Neutrophil (primary cell): ENCODE results near the gene ALG12.
A peak's percentile ranks its signal among the peaks of the same experiment; 100 is the strongest.

ENCODE experiments used
- H3K27ac ChIP-seq: fragments of 200-600 bp; sonication (generic); 2 replicates; pipeline ENCODE4 v1.5.1; 2016; ENCODE audit warnings: mild to moderate bottlenecking, moderate library complexity
- H3K27me3 ChIP-seq: fragments of 200-600 bp; sonication (generic); 2 replicates; pipeline ENCODE4 v1.6.0; 2016; ENCODE audit warnings: mild to moderate bottlenecking
- H3K36me3 ChIP-seq: fragments of 200-600 bp; sonication (generic); 2 replicates; pipeline ENCODE4 v1.5.1; 2017
- H3K4me1 ChIP-seq, 2 experiments: fragments of 200-600 bp in 1 of 2; sonication (generic) in 1 of 2; 1 replicate in 1 of 2; 2 replicates in 1 of 2; pipeline versions ENCODE4 v1.5.1 to v1.6.1; 2013 to 2016; ENCODE audit warnings: low read depth in 1 of 2, low read length in 1 of 2, mild to moderate bottlenecking in 1 of 2, moderate library complexity in 1 of 2; ENCODE audit not compliant: control insufficient read depth in 1 of 2, insufficient read depth in 1 of 2
- H3K4me3 ChIP-seq, 2 experiments: fragments of 200-600 bp in 1 of 2; sonication (generic) in 1 of 2; 1 replicate in 1 of 2; 2 replicates in 1 of 2; pipeline ENCODE4 v1.5.1; 2013 to 2016; ENCODE audit warnings: low read depth in 1 of 2, low read length in 1 of 2, mild to moderate bottlenecking in 1 of 2, moderate library complexity in 1 of 2
- H3K9me3 ChIP-seq: fragments of 200-600 bp; sonication (generic); 2 replicates; pipeline ENCODE4 v1.5.1; 2016
- CTCF ChIP-seq: fragments of 200-600 bp; sonication (generic); IDR thresholded peaks from 2 replicates; pipeline ENCODE4 v1.5.1; 2016; ENCODE audit warnings: antibody characterized with exemption

The ALG12 gene

GRCh38 chr22:49965091-49966040 lies 47.1 kb upstream of the ALG12 start:
- H3K4me3 ChIP-seq, result peak overlapping the region in 1 of 2 experiments; percentile 99
- H3K27me3 ChIP-seq, result peaks cover 22% of the 10 kb centered on the region
- peaks cover 61 to 69% of the 10 kb centered on the region in 2 experiments for H3K4me1 ChIP-seq
- peak overlapping the region; percentile 98 for H3K27ac ChIP-seq
- no peak for TF ChIP-seq CTCF
- H3K9me3 ChIP-seq, result no peaks in the 10 kb centered on the region
- H3K36me3 ChIP-seq, result peaks cover 46% of the 10 kb centered on the region

GRCh38 chr22:49964136-49965090 lies 46.2 kb upstream of the ALG12 start:
- Histone ChIP-seq H3K4me1 (peaks cover 65 to 66% of the 10 kb centered on the region in 2 experiments), H3K4me3 (peak overlapping the region in 1 of 2 experiments; percentile 99), H3K27ac (peak overlapping the region; percentile 98), H3K9me3 (no peaks in the 10 kb centered on the region), H3K36me3 (peaks cover 46% of the 10 kb centered on the region), H3K27me3 (peaks cover 13% of the 10 kb centered on the region)
- no peak for TF ChIP-seq CTCF

DNA sequence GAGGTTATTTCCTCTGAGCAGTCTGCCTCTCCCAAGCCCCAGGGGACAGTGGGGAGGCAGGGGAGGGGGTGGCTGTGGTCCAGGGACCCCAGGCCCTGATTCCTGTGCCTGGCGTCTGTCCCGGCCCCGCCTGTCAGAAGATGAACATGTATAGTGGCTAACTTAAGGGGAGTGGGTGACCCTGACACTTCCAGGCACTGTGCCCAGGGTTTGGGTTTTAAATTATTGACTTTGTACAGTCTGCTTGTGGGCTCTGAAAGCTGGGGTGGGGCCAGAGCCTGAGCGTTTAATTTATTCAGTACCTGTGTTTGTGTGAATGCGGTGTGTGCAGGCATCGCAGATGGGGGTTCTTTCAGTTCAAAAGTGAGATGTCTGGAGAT lies 45.4 kb upstream of the ALG12 start:
- peaks cover 10% of the 10 kb centered on the region for H3K27me3 ChIP-seq
- peaks cover 46% of the 10 kb centered on the region for H3K36me3 ChIP-seq
- H3K4me3 ChIP-seq, result peak overlapping the region; percentile 94 to 99
- peaks cover 73% of the 10 kb centered on the region in 2 experiments for H3K4me1 ChIP-seq
- peak overlapping the region; percentile 98 for H3K27ac ChIP-seq
- TF ChIP-seq CTCF, result no peak
- no peaks in the 10 kb centered on the region for H3K9me3 ChIP-seq

DNA sequence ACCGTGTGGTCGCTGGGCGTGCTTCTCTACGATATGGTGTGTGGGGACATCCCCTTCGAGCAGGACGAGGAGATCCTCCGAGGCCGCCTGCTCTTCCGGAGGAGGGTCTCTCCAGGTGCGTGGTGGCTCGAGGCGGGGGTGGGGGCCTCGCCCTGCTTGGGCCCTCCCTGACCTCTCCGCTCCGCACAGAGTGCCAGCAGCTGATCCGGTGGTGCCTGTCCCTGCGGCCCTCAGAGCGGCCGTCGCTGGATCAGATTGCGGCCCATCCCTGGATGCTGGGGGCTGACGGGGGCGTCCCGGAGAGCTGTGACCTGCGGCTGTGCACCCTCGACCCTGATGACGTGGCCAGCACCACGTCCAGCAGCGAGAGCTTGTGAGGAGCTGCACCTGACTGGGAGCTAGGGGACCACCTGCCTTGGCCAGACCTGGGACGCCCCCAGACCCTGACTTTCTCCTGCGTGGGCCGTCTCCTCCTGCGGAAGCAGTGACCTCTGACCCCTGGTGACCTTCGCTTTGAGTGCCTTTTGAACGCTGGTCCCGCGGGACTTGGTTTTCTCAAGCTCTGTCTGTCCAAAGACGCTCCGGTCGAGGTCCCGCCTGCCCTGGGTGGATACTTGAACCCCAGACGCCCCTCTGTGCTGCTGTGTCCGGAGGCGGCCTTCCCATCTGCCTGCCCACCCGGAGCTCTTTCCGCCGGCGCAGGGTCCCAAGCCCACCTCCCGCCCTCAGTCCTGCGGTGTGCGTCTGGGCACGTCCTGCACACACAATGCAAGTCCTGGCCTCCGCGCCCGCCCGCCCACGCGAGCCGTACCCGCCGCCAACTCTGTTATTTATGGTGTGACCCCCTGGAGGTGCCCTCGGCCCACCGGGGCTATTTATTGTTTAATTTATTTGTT lies 44.8 kb upstream of the ALG12 start:
- TF ChIP-seq CTCF, result no peak
- Histone ChIP-seq H3K36me3 (peaks cover 46% of the 10 kb centered on the region), H3K27ac (peak overlapping the region; percentile 98), H3K4me1 (peaks cover 72 to 73% of the 10 kb centered on the region in 2 experiments), H3K27me3 (peaks cover 10% of the 10 kb centered on the region), H3K9me3 (no peaks in the 10 kb centered on the region), H3K4me3 (peak overlapping the region; percentile 94 to 99)
